ENCODE results near the gene IFRD2. TPM values are rescaled to one million over a fixed set of nuclear protein-coding genes. Genes with fewer than 3 reads are reported as not detected.

Gene IFRD2
- total and polyA plus RNA-seq, 2 experiments from 2014 or later, result 80.8 to 91.5 TPM

DNA sequence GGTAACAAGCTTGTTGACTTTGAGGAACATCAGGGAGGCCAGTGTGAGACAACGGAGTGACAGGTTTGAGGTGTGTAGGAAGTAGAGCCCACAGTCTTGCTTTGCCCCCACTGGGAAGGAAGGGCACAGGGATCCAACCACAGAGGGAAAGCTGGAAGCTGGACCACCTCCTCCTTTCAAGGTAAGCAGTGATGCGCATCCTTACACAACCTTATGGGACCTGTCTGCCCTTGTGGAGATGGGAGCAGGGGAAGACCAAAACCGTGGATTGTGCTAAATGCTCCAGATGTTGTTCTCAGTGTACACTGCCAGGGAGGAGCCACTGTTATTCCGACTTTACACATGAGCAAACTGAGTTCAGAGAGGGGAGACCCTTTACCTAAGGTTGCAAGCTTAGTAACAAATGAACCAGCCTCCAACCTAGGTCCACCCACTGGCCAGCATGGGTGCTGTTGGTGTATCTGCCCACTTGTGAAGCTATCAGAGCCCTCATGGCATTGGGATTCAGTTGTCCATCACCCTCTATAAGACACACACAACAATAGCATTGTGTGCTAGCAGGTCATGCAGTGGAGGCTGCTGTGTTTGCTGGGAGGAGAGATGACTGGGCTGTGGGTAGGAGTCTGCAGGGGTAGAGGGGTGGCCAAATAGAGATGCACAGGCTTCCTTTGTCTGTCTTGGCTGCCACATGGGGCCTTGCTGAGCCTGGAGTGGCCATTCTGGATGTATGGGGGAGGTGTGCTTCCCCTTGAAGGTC is 13.9 kb downstream of the IFRD2 start:
- Mint-ChIP-seq H3K9me3 (no peaks in the 10 kb centered on the region), H3K4me3 (no peak overlapping the region), H3K27me3 (ENCODE audit: insufficient read depth, low read depth, poor library complexity) (peaks cover 41% of the 10 kb centered on the region), H3K27ac (no peak overlapping the region), H3K36me3 (ENCODE audit: low read depth) (no peaks in the 10 kb centered on the region), H3K4me1 (peaks cover 18% of the 10 kb centered on the region)
- Histone ChIP-seq H3K79me2 (replicated peaks; ENCODE audit: insufficient read depth) (no peaks in the 10 kb centered on the region), H3F3A (replicated peaks; ENCODE audit: low read depth) (peaks cover 10% of the 10 kb centered on the region; the same call in 1 of the 2 replicates), H3K4me3 (no peak overlapping the region), H2AFZ (no peak overlapping the region), H4K20me1 (replicated peaks; ENCODE audit: insufficient read depth) (no peaks in the 10 kb centered on the region), H3K36me3 (ENCODE audit: insufficient read depth) (no peaks in the 10 kb centered on the region), H3K4me2 (no peak overlapping the region), H3K9me2 (ENCODE audit: insufficient read depth) (no peaks in the 10 kb centered on the region), H3K27me3 (ENCODE audit: insufficient read depth) (peaks cover 53% of the 10 kb centered on the region), H3K4me1 (ENCODE audit: insufficient read depth) (peaks cover 3% of the 10 kb centered on the region; the same call in 1 of the 2 replicates), H3K27ac (ENCODE audit: low read depth) (no peak overlapping the region)
- ATAC-seq (no peak), DNase-seq (ENCODE audit: low spot score) (no peak)
- no peak for TF ChIP-seq REST (IDR thresholded peaks at IDR 0.05; ENCODE audit: unreplicated experiment)
- TF ChIP-seq, protein P1, sequence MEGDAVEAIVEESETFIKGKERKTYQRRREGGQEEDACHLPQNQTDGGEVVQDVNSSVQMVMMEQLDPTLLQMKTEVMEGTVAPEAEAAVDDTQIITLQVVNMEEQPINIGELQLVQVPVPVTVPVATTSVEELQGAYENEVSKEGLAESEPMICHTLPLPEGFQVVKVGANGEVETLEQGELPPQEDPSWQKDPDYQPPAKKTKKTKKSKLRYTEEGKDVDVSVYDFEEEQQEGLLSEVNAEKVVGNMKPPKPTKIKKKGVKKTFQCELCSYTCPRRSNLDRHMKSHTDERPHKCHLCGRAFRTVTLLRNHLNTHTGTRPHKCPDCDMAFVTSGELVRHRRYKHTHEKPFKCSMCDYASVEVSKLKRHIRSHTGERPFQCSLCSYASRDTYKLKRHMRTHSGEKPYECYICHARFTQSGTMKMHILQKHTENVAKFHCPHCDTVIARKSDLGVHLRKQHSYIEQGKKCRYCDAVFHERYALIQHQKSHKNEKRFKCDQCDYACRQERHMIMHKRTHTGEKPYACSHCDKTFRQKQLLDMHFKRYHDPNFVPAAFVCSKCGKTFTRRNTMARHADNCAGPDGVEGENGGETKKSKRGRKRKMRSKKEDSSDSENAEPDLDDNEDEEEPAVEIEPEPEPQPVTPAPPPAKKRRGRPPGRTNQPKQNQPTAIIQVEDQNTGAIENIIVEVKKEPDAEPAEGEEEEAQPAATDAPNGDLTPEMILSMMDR (conservative IDR thresholded peaks at IDR 0.05; ENCODE audit: low read depth in 2 of 2), result no peak
- TF ChIP-seq ZNF331 (CRISPR knock-in tag; IDR thresholded peaks at IDR 0.05; ENCODE audit: low read depth), result no peak
- TF ChIP-seq ETS1 (IDR thresholded peaks at IDR 0.05), result no peak
- TF ChIP-seq, protein P2, sequence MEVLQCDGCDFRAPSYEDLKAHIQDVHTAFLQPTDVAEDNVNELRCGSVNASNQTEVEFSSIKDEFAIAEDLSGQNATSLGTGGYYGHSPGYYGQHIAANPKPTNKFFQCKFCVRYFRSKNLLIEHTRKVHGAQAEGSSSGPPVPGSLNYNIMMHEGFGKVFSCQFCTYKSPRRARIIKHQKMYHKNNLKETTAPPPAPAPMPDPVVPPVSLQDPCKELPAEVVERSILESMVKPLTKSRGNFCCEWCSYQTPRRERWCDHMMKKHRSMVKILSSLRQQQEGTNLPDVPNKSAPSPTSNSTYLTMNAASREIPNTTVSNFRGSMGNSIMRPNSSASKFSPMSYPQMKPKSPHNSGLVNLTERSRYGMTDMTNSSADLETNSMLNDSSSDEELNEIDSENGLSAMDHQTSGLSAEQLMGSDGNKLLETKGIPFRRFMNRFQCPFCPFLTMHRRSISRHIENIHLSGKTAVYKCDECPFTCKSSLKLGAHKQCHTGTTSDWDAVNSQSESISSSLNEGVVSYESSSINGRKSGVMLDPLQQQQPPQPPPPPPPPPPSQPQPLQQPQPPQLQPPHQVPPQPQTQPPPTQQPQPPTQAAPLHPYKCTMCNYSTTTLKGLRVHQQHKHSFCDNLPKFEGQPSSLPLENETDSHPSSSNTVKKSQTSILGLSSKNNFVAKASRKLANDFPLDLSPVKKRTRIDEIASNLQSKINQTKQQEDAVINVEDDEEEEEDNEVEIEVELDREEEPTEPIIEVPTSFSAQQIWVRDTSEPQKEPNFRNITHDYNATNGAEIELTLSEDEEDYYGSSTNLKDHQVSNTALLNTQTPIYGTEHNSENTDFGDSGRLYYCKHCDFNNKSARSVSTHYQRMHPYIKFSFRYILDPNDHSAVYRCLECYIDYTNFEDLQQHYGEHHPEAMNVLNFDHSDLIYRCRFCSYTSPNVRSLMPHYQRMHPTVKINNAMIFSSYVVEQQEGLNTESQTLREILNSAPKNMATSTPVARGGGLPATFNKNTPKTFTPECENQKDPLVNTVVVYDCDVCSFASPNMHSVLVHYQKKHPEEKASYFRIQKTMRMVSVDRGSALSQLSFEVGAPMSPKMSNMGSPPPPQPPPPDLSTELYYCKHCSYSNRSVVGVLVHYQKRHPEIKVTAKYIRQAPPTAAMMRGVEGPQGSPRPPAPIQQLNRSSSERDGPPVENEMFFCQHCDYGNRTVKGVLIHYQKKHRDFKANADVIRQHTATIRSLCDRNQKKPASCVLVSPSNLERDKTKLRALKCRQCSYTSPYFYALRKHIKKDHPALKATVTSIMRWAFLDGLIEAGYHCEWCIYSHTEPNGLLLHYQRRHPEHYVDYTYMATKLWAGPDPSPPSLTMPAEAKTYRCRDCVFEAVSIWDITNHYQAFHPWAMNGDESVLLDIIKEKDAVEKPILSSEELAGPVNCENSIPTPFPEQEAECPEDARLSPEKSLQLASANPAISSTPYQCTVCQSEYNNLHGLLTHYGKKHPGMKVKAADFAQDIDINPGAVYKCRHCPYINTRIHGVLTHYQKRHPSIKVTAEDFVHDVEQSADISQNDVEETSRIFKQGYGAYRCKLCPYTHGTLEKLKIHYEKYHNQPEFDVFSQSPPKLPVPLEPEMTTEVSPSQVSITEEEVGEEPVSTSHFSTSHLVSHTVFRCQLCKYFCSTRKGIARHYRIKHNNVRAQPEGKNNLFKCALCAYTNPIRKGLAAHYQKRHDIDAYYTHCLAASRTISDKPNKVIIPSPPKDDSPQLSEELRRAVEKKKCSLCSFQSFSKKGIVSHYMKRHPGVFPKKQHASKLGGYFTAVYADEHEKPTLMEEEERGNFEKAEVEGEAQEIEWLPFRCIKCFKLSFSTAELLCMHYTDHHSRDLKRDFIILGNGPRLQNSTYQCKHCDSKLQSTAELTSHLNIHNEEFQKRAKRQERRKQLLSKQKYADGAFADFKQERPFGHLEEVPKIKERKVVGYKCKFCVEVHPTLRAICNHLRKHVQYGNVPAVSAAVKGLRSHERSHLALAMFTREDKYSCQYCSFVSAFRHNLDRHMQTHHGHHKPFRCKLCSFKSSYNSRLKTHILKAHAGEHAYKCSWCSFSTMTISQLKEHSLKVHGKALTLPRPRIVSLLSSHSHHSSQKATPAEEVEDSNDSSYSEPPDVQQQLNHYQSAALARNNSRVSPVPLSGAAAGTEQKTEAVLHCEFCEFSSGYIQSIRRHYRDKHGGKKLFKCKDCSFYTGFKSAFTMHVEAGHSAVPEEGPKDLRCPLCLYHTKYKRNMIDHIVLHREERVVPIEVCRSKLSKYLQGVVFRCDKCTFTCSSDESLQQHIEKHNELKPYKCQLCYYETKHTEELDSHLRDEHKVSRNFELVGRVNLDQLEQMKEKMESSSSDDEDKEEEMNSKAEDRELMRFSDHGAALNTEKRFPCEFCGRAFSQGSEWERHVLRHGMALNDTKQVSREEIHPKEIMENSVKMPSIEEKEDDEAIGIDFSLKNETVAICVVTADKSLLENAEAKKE (CRISPR knock-in tag; IDR thresholded peaks at IDR 0.05), result no peak

All from GM23338 (cell line).